ENCODE results near the gene STAB2.

- TF ChIP-seq SIN3A (IDR thresholded peaks at IDR 0.05; ENCODE audit: borderline replicate concordance, insufficient read depth, low read length): no peak
- no peak for TF ChIP-seq POLR2AphosphoS5 (IDR thresholded peaks at IDR 0.05; ENCODE audit: low read depth, low read length)
Measured at GRCh38 chr12:103783744-103784664, 196.9 kb downstream of the STAB2 start.
